Tibial nerve (tissue), 4 donors: ENCODE results near the gene RFESD.

Experiments used
- CTCF ChIP-seq, 5 experiments: fragments of 200-600 bp in 3 of 5; fragments of 450-650 bp in 2 of 5; sonication (generic) in 3 of 5; IDR thresholded peaks; one replicate each; pipeline ENCODE4 v1.5.1; 2016 to 2019; ENCODE audit warnings: antibody characterized with exemption in 5 of 5, mild to moderate bottlenecking in 3 of 5, moderate library complexity in 2 of 5
- EP300 ChIP-seq, 2 donors: sonication (generic); formaldehyde crosslinking; IDR thresholded peaks; one replicate each; pipeline ENCODE4 v1.6.1; 2017; ENCODE audit warnings: antibody characterized with exemption in 2 of 2, mild to moderate bottlenecking in 1 of 2
- POLR2A ChIP-seq, 2 donors: fragments of 450-650 bp; IDR thresholded peaks; one replicate each; pipeline ENCODE4 v1.6.1; 2017; ENCODE audit warnings: antibody characterized with exemption in 2 of 2, mild to moderate bottlenecking in 2 of 2, moderate library complexity in 2 of 2

GRCh38 chr5:95623706-95624105, 22.9 kb upstream of the RFESD start:
- TF ChIP-seq CTCF (IDR thresholded peaks at IDR 0.05) (no peak), POLR2A (IDR thresholded peaks at IDR 0.05) (no peak), EP300 (IDR thresholded peaks at IDR 0.05) (no peak)
